OCI-LY7 (cell line): ENCODE results near the gene SV2B.

Experiments
- CTCF ChIP-seq: fragments of 200-600 bp; sonication (generic); conservative IDR thresholded peaks from 2 replicates; pipeline ENCODE4 v1.5.1; 2014; ENCODE audit warnings: mild to moderate bottlenecking, antibody characterized with exemption, low read length, moderate library complexity, mixed read lengths
- EZH2phosphoT487 ChIP-seq: fragments of 200-600 bp; sonication (generic); IDR thresholded peaks from 2 replicates; pipeline ENCODE4 v1.6.1; 2018; ENCODE audit warnings: low read depth, borderline replicate concordance, mild to moderate bottlenecking, mixed run types, antibody characterized with exemption, low read length, moderate library complexity, mixed read lengths

- no peak for TF ChIP-seq CTCF
- TF ChIP-seq EZH2phosphoT487, result no peak
Observed at GRCh38 chr15:91209726-91210125, 109.7 kb downstream of the SV2B start.
